Activated naive CD8-positive, alpha-beta T cell treated with anti-CD3 and anti-CD28 coated beads for 36 hours (primary cell): ENCODE results near the gene ZNF22. TPM values are rescaled to one million over a fixed set of nuclear protein-coding genes. Genes with fewer than 3 reads are reported as not detected.

Experiments used
- DNase-seq: peaks from one replicate; pipeline ENCODE4 v3.0.0; 2021
- H3K27ac Mint-ChIP-seq: one replicate; pipeline ENCODE4 v1.8.0; 2022; ENCODE audit warnings: mild to moderate bottlenecking, moderate library complexity, mixed read lengths
- H3K27me3 Mint-ChIP-seq: one replicate; pipeline ENCODE4 v1.8.0; 2022; ENCODE audit warnings: mild to moderate bottlenecking, mixed read lengths
- H3K36me3 Mint-ChIP-seq: one replicate; pipeline ENCODE4 v1.8.0; 2021; ENCODE audit warnings: mild to moderate bottlenecking, mixed read lengths
- H3K4me1 Mint-ChIP-seq: one replicate; pipeline ENCODE4 v1.8.0; 2021; ENCODE audit warnings: mixed read lengths
- H3K4me3 Mint-ChIP-seq: one replicate; pipeline ENCODE4 v1.8.0; 2022; ENCODE audit warnings: mild to moderate bottlenecking, moderate library complexity, mixed read lengths
- H3K9me3 Mint-ChIP-seq: one replicate; pipeline ENCODE4 v1.8.0; 2022; ENCODE audit warnings: mixed read lengths
- total RNA-seq, 2 experiments: library from RNA; stranded (reverse); gene quantifications; one replicate each; pipeline ENCODE4 v1.2.3, GENCODE V29; 2021

ZNF22 gene
- total RNA-seq, 2 experiments from 2014 or later = 45.6 to 47.6 TPM

GRCh38 chr10:45052700-45053099 is 52.0 kb downstream of the ZNF22 start:
- Mint-ChIP-seq H3K36me3 (no peaks in the 10 kb centered on the region), H3K4me1 (no peaks in the 10 kb centered on the region), H3K27ac (no peak overlapping the region), H3K9me3 (peaks cover 7% of the 10 kb centered on the region), H3K4me3 (no peak overlapping the region), H3K27me3 (peaks cover 14% of the 10 kb centered on the region)
- no peak for DNase-seq

- H3K9me3 Mint-ChIP-seq = peaks cover 7% of the 10 kb centered on the region
- peaks cover 2% of the 10 kb centered on the region for H3K4me1 Mint-ChIP-seq
- no peak overlapping the region for H3K4me3 Mint-ChIP-seq
- H3K36me3 Mint-ChIP-seq = no peaks in the 10 kb centered on the region
- peaks cover 14% of the 10 kb centered on the region for H3K27me3 Mint-ChIP-seq
- no peak overlapping the region for H3K27ac Mint-ChIP-seq
- no peak for DNase-seq
Observed at GRCh38 chr10:45053569-45054100, 52.9 kb downstream of the ZNF22 start.

Other genes with a start within 250 kb of the ZNF22 start
- not detected for gene TMEM72, start 89.6 kb upstream of the ZNF22 start, total RNA-seq
- gene RASSF4, start 41.1 kb upstream of the ZNF22 start, total RNA-seq = 1 to 10 TPM; 5.6 to 6.2 TPM
- under 1 TPM; 0.12 to 0.49 TPM for gene DEPP1, start 22.1 kb upstream of the ZNF22 start, total RNA-seq